GM19328 (cell line): Measurements from ENCODE around the gene PMPCA.

ENCODE experiments used
- ATAC-seq: cut with Tn5 transposase; IDR thresholded peaks from one replicate; pipeline ENCODE4 v1.9.1; 2021; ENCODE audit warnings: mild to moderate bottlenecking, moderate library complexity; ENCODE audit not compliant: unreplicated experiment

PMPCA gene

DNA sequence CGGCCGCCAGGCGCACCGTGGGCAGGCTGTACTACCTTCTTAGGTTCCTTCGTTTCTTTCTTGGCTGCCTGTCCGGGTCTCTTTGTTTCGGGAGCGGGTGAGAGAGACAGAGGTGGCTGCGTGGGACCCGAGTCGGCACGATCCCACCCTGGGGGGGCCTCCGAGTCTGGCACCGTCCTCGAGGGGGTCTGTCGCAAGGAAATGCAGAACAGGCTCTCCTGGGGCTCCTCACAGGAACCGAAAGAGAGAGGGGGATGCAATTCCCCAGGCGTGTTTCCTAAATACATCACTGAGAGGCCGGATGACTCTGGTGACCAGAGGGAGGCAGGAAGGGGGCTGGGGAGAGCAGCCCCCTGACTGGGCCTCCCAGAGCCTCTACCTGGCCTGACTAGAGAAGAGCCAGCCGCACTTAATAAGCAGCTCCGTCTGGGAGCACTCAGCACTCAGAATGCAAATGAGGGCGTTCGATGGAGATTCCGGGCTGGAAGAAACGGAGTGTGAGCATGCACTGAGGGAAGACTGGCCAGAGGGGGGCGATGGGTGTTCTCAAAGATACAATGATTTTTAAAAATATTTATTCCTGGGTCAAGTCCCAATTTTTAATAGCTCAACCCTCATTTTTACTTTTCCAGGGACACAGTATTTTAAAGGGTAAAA, 40.9 kb downstream of the PMPCA start:
- ATAC-seq: no peak

- ATAC-seq: no peak
Observed at GRCh38 chr9:136453326-136453725, 42.9 kb downstream of the PMPCA start.

GRCh38 chr9:136454026-136454796, 43.8 kb downstream of the PMPCA start:
- ATAC-seq: no peak

DNA sequence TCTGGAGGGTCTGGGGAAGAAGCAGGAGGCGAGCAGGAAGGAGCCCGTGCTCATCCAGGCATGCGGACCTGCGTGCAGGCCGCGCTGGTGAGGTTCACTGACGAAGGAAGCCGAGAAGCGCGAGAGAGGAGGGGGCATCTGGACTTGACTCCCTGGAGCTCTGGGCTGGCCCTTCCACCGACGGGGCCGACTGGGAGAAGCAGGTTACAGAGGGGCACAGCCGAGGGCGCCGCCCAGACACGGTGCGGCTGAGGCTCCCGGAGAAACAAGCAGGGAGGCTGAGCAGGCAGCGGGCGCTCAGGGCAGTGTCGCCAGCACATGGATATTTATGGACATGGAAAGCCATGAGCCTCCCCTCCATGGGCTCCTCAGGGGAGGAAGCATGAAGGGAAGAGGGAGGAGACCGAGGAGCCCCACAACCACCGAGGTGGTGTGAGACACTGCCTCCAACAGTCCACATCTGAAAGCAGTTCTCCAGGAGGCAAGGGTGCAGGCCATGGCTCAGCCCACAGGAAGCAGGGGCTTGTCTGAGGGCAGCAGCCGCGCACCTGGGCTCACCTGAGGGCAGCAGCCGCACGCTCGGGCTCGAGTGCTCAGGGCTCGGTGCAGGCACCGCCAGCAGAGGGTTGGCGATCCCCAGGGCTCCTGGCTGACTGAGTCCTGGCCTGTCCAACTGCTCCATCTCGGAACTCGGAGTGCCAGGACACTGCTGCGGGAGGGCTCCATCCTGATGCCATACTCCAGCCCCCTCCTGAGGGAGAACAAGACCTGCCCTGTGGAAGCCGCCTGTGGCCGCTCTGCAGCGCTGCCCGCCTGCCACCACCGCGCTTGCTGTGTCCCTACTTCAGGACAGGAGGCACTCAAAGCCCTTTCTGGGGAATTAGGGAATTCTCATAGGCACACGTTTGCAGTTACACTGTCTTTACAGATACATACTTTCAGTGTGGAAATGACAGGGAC, 44.9 kb downstream of the PMPCA start:
- no peak for ATAC-seq

GRCh38 chr9:136456258-136456657, 45.8 kb downstream of the PMPCA start:
- ATAC-seq: no peak

GRCh38 chr9:136457326-136457725, 46.9 kb downstream of the PMPCA start:
- ATAC-seq: no peak

DNA sequence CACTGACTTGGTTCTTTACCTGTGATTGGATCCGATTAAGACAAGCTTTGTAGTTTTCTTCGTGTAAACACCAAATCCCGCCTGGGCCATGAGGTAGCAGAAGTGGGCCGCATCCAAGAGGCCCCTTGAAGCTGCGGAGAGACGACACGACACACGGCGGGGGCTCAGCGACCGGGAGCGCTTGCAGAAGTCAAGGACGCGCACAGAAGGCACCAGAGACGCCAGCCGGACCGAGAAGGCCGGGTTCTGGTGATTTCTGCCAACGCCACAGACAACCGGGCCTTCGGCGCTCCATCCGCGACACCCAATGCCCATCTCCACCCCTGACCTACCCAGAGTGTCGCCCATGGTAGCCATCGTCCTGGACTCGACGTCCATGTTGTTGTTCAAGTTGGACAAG, 49.0 kb downstream of the PMPCA start:
- no peak for ATAC-seq

DNA sequence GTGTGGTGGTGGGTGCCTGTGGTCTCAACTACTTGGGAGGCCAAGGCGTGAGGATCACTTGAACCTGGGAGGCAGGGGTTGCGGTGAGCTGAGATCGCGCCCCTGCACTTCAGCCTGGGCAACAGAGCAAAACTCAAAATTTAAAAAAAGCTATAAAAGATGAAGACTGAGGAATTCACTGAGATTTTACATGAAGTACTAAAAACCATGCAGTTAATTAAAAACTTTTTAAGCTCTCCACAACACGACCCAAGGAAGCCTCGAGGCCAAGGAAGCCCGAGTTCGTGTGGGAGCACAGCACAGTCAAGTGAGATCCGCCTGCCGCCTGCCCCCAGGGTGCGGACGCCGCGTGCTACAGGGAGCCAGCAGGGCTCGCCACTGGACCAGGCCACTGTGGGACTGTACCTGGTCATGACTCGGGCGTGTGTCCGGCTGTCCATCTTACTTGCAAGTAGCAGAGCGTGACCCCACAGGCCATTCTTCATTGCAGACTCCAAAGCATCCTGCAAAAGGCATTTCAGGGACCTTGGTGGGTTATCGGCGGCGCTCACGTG, 50.4 kb downstream of the PMPCA start:
- ATAC-seq: no peak

- ATAC-seq: no peak
Observed at GRCh38 chr9:136462664-136463063, 52.2 kb downstream of the PMPCA start.

DNA sequence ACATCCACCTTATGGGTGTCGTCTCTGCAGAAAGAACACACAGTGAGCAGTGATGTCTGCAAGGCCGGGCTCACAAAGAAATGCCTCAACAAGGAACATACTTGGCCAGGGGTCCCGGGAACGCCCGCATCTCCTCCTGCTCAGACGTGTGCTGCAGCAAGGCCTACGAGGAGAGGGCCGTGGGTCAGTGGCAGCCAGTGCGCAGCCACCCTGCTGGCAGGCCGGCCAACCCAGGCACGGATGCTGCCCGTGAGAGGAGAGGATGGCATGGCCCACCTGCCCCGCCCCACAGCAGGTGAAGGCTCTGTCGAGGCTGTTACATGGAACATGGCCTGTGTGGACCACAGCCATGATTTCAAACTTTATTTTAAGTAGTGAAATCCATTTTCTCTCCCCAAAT, 53.1 kb downstream of the PMPCA start:
- ATAC-seq: no peak

DNA sequence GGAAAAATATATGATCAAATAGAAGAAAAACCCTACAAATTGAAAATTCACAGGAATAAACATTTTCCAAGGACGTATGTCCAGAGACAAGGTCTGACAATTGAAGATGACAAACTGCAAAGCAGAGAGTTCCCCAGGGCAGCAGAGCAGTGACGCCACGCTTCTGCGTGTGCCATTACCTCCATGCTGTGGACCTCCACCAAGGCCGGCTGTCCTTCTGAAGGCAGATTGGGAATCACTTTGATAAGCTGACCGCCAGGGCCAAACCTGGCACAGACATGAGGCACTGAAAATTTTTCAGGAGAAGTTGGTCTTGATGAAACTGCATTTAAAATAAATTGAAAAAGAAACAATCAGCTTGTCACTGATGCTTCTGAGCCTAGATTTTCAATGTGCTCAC, 53.8 kb downstream of the PMPCA start:
- ATAC-seq: no peak

- no peak for ATAC-seq
Observed at GRCh38 chr9:136465500-136466154, 55.2 kb downstream of the PMPCA start.

DNA sequence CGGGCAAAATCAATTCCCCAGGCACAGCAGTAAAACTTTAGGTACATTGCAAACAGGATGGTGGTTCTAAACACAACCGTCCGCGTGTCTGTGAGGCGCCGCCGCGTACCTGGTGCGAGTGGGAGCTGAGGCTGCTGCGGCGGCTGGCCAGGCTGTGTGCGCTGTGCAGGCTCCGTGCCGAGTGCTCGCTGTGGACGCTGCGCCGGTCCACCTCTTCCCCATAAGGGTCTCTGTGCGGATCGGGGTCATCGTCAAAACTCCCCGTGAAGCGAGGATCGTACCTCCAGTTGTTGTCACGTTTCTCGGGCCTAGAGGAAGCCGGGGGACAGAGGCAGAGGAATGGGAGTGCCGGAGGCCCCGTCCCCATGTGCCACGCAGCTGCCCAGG, 55.7 kb downstream of the PMPCA start:
- no peak for ATAC-seq

GRCh38 chr9:136467766-136468165, 57.3 kb downstream of the PMPCA start:
- ATAC-seq: no peak

DNA sequence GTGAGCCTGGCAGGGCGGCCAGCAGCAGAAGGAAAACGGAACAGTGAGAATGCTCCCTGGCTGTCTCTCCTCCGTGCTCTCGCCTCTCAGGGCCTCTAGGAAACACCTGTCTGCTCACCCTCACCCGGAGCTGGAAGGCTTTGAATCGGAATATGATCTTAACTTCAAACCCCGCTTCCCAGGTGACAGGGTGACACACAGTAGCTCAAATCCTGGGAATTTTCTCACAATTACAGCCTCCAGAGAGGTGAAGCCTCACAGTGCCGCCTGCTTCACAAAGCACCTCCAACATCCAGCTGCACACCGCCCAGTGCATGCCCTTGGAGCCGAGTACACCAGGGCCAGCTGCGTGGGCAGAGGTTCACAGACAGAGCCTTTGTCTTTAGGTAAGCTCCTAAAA, 59.9 kb downstream of the PMPCA start:
- ATAC-seq: no peak

DNA sequence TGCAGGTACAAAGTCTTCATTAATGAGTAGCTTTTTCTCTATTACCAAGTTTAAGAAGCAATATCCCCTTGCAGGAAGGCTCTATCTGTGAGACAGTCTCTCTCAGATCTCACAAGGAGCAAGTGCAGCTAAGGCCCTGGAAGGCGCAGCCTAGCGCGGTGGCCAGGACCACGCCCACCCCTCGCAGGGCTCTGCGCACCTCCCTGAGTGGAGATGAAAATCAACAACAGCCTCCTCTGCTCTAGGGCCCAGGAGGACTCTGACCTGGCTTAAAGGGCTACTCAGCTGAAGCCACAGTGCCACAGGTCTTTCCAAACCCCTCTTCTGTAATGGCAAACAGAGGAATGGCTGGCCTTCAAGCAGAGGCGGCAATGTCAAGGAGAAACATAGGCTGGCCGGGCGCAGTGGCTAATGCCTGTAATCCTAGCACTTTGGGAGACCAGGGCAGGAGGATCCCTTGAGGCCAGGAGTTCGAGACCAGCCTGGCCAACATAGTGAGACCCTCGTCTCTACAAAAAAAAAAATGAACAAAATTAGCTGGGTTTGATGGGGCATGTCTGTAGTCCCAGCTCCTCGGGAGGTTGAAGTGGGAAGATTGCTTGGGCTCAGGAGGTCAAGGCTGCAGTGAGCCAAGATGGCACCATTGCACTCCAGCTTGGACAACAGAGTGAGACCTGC, 60.5 kb downstream of the PMPCA start:
- no peak for ATAC-seq

GRCh38 chr9:136471802-136472487, 61.5 kb downstream of the PMPCA start:
- no peak for ATAC-seq

DNA sequence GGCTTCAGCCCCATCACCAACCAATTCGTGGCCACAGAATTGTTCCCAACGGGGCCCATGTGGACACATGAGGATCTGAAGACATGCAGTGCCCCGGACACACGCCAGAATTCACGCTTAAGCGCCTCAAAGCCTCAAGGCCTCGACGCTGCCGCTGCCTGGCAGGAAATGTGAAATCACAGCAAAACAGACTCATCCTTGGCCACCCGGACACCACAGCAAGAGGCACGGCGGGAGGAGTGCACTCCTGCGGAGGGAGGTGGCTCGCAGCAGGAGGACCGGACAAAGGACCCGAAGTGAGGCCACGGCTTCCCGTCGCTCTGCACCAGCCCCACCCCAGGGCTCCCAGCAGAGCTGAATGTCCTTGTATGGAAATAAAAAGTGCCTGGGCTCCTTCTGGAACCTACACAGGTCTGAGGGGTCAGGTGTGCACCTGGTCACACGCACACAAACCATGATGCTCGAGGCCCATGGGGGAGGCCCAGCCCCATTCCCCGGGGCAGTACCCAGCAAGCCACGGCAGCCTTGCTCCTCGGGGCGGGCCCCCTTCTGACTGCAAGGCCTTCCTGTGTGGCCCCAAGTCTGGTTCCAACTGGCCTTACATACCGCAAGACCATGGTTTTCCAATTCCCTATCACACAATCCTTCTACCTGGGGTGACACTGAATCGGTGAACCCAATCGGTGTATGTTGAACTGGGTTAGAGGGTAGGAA, 62.3 kb downstream of the PMPCA start:
- no peak for ATAC-seq

DNA sequence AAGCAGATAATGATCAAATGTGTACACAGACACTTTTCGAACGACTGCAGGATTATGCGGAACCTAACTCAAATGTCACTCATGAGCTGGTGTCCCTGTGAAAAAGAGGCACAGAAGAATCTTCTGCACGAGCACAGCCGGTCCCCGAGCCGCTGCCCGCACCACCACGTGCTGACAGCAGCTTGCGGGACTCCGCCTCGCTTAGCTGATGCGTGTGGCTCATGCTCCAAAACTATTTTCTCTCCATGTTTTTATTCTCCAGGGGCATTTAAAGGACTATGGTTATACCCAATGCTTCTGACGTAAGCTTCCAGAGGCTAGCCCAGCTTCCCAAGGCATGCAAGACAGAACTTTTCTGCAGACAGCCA, 62.9 kb downstream of the PMPCA start:
- ATAC-seq: no peak
